HT1080 (cell line): Measurements from ENCODE around the gene TUBB4A. TPM values are rescaled to one million over a fixed set of nuclear protein-coding genes. Genes with fewer than 3 reads are reported as not detected.
"Not testable (repeated sequence)": the region's sequence is repeated elsewhere in the genome, so short reads cannot be mapped to it uniquely, and the experiment has no call there.

Experiments
- DNase-seq: peaks from one replicate; pipeline ENCODE4 v3.0.0-alpha.2; 2015; ENCODE audit warnings: low read depth
- polyA plus RNA-seq, 2 experiments: library from polyadenylated mRNA; depleted of rRNA; stranded (reverse); fragments of >200 nt; gene quantifications; 2 replicates each; pipeline ENCODE4 v1.2.3, GENCODE V29; 2015
- total RNA-seq: library from RNA; depleted of rRNA; stranded (reverse); fragments of >200 nt; shearing (Covaris generic); gene quantifications from 2 replicates; pipeline ENCODE4 v1.2.3, GENCODE V29; 2014; rRNA removed

Gene TUBB4A
- 0.60 and 1.9 TPM in 2 replicates for total RNA-seq
- 0.62 and 1.9 TPM in 2 replicates for polyA plus RNA-seq (2015; cell fraction: cytosol; rRNA removed)
- 0.31 and 1.5 TPM in 2 replicates for polyA plus RNA-seq (2015; cell fraction: nucleus; rRNA removed)

DNA sequence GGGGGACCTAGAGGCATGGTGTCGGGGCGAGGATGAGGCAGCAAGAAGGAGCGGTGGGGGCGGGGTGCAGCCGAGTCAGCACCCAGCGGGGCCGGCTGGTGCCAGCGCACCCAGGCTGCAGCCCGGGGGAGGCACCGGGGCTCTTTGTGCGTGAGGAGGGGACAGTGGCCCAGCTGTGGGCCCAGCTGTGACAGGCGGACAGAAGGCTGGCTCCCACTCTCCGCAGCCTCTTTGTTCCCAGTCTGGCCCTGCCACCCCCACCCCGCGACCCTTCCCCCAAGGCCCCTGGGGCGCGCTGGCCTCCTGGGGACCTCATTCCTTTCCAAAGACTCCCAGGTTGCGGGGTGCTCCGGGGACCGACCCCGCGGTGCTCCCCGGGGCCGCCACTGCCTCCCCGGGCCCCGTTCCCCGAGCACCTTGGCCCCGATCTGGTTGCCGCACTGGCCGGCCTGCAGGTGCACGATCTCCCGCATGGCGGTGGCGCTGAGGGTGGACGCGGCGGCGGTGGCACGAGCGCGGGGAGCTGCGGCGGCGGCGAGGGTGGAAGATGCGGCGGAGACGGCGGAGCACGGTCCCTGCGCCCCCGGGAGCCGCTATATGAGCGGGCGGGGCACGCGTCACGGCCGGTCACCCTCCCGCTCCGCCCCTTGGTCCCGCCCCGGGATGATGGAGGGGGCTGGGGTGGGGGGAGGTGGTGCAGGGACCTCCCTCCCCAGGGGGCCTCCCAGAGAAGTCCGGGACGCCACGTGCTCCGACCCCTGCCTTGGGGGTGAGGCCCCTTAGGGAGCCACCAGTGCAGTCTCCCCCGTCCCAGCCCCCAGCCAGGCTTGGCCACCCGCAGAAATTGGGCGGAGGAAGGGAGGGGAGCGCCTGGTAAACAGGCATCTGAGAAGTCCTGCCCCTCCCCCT lies at the start of gene TUBB4A:
Gene TUBB4A (minus strand): TSS at position 570 of the 909 bp plus-strand sequence. CDS start 97 bp downstream, at position 473.
- DNase-seq, result no peak

DNA sequence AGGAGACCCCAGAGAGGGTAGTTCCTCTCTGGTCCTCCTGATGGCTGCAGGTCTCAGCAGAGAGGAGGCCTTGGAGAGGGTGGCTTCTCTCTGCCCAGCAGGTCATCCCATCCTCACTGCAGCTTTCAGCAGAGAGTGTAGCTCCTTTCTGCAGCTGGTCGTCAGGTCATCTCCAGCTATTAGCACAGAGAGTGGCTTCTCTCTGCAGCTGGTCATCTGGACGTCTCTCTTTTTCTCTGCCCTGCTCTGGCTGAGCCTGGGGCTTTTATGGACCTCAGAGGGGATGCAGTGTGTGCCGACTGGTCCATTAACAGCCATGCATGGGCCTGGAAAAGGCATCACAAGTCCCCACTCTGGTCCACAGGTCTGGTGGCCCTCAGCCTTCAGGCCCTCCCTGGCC lies 49.0 kb upstream of the TUBB4A start:
- DNase-seq, result no peak

DNA sequence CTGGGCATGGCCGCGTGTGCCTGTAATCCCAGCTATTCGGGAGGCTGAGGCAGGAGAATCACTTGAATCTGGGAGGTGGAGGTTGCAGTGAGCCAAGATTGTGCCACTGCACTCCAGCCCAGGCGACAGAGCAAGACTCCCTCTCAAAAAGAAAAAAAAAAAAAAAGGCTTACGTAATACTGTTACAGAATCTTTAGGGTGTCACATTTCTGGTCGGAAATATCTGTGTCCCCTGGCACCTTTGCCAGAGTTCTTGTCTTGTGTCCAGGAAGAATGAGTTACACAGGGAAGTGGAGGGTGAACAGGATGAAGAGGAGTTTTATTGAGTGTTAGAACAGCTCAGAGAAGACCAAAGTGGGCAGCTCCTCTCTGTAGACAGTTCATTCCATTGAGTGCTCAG lies 48.6 kb upstream of the TUBB4A start:
- DNase-seq, result not testable (repeated sequence)

DNA sequence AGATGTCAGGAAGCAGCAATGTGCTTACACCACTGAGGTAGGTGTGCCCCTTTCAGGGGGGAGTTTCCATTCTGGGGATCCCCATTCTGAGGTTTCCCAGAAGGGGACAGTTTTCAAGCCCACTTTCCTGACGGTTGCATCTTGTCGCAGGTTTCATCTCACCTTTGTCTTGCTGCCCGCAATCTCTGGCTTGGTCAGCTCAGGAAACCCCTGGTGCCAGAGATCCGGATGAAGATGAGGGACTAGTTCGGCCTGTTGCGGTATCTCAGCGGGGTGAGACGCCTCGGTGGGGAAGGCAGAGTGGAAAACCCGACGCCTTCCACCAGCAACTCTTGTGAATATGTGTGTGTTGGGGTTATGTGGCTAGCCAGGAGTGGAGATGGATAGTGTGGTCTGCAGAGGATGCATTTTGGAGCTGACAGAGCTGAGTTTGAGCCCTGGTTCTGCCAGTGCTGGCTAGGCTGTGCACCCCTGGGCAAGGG lies 41.8 kb upstream of the TUBB4A start:
- DNase-seq, result no peak

DNA sequence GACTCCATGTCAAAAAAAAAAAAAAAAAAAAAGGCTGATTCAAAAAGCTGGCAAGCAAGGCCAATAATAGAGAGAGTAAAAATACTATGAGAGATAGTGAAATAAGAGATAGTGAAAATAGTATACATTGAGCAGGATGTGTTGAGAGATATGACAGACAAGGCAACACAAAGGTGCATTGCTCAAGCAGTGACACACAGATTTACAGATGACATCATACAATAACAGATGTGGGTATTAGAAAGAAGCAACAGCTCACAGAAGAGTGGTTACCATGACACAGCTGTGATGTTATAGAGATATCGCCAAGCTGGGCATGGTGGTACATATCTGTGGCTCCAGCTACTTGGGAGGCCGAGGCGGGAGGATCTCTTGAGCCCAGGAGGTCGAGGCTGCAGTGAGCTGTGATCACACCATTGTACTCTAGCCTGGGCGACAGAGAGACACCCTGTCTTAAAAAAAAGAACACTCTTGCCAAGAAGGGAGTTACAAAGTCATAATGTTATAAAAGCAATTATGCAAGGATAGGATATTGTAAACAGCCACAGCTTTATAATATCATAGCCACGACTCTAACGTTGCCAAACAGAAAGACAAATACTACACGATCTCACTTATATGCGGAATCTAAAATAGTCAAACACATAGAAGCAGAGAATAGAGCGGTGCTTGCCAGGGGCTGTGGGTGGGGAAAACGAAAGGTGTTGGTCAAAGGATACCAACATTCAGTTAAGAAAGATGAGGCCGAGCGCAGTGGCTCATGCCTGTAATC lies 39.0 kb upstream of the TUBB4A start:
- peak; percentile 19 for DNase-seq

DNA sequence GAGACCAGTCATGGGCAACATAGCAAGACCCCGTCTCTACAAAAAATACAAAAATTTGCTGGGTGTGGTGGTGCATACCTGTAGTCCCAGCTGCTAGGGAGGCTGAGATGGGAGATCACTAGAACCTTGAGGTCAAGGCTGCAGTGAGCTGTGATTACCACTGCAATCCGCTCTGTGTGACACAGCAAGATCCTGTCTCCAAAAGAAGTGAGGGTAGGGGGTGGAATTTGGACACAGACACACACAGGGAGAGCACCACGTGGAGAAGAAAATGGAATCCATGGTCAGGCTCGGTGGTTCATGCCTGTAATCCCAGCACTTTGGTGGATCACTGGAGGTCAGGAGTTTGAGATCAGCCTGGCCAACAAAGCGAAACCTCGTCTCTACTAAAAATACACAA lies 37.4 kb upstream of the TUBB4A start:
- no peak for DNase-seq

DNA sequence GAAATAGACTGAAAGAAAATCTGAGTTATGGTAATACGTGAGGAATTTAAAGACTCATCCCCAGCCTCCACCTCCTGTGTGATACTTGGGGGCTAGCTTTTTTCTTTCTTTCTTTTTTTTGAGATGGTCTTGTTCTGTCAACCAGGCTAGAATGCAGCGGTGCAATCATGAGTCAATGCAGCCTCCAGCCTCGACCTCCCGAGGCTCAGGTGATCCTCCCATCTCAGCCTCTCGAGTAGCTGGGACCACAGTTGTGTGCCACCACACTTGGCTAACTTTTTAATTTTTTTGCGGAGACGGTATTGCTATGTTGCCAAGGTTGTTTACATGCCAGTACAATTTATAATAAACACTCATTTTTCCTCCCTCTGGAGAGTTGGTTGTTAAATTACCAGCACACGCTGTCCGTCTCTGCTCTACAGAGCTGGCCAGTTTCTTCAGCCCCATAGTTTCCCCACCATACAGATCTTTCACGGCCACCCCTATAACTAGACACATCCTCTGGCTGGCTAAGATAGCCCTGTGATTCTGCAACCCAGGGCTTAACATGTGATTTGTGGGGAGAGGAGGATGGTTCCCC lies 33.5 kb upstream of the TUBB4A start:
- no peak for DNase-seq

DNA sequence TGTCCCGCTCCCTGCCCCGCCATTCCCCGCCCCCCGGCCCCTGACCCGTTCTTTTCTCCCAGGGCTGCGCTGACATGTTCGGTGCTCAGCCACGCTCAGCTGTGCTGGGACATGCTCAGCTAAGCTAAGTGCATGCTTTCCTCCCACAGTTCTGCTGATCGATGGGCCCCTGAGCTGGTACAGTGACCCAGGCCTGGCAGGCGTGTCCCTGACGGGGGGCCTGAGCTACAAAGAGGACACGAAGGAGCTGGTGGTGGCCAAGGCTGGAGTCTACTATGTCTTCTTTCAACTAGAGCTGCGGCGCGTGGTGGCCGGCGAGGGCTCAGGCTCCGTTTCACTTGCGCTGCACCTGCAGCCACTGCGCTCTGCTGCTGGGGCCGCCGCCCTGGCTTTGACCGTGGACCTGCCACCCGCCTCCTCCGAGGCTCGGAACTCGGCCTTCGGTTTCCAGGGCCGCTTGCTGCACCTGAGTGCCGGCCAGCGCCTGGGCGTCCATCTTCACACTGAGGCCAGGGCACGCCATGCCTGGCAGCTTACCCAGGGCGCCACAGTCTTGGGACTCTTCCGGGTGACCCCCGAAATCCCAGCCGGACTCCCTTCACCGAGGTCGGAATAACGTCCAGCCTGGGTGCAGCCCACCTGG lies 32.5 kb upstream of the TUBB4A start:
- no peak for DNase-seq

DNA sequence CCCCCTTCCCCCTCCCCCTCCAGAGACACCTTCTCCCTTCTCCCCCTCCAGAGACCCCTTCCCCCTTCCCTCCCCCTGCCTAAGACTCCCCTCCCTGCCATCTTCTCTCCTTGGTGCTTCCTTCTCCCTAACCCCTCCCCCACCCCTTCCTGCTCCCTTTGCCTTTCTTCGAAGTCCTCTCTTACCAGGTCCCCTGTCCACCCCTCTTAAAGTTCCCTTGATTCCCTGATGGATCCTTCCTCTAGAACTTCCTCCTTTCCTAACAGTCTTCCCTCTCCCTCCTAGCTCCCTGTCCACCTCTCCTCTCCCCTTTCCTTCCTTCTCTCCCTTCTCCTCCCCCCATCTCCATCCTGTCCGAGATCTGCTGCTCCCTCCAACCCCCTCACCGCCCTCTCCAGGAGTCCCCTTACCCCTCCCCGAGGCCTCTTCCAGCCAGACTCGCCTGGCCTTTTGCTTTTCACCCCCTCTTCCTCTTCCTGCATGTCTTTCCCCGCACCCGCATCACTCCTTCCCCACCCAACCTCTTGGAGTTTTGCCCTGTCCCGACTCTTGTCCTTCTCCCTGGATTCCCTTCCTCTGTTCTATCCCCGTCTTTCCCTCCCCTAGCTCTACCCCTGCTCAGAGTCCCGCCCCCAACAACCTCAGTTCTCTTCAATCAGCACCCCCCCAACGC lies 31.8 kb upstream of the TUBB4A start:
- DNase-seq, result no peak

DNA sequence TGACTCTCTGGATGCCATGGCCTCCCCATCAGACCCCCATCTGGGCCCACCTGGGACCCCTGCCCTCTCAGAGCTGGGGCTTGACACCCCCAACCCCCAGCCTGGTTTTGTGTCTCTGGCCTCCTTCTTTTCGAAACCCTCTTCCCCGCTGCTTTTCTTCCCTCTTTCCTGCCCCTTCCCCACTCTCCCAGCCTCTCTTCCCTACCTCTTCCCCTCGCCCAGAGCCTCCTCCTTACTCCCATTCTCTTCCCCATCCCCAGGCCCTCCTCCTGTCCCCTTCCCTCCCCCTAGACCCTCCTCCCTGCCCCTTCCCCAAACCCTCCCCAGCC lies 30.9 kb upstream of the TUBB4A start:
- no peak for DNase-seq

DNA sequence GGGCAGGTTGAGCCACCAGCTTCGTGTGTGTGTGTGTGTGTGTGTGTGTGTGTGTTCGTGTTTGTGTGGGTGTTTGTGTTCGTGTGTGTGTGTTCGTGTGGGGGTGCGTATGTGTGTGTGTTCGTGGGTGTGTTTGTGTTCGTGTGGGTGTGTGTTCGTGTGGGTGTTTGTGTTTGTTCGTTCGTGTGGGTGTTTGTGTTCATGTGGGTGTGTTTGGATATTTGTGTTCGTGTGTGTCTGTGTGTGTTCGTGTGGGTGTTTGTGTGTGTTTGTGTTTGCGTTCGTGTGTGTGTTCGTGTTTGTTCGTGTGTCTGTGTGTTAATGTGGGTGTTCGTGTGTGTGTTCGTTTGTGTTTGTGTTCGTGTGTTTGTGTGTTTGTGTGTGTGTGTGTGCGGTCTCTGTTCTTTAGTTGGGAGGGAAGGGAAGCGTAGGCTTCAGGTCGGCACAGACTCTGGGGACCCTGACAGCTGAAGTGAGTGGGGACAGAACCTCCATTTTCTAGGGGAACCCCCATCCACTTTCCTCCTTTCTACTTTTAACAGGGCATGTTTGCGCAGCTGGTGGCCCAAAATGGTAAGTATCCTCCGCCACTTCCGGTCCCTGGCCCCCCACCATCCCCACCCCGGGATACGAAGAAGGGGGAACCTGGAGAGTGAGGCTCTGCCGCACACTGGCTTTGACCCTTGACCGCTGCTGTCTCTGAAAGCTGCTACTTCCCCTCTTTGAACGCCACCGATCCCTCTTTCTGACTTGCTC lies 30.3 kb upstream of the TUBB4A start:
- DNase-seq, result no peak

DNA sequence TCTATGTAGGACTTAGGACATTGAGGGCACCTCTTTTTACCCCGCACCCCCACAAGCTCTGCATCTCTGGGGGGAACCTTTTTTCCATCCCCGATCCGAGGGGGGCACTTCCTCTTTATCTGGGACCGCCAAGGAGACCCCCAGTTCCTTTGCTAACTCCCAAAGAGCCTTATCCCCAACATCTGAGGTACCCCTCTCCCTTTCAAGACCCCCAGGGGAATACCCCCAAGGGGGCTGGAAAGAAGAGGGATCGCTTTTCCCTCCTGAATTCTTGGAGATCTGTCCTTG lies 29.8 kb upstream of the TUBB4A start:
- DNase-seq, result no peak

DNA sequence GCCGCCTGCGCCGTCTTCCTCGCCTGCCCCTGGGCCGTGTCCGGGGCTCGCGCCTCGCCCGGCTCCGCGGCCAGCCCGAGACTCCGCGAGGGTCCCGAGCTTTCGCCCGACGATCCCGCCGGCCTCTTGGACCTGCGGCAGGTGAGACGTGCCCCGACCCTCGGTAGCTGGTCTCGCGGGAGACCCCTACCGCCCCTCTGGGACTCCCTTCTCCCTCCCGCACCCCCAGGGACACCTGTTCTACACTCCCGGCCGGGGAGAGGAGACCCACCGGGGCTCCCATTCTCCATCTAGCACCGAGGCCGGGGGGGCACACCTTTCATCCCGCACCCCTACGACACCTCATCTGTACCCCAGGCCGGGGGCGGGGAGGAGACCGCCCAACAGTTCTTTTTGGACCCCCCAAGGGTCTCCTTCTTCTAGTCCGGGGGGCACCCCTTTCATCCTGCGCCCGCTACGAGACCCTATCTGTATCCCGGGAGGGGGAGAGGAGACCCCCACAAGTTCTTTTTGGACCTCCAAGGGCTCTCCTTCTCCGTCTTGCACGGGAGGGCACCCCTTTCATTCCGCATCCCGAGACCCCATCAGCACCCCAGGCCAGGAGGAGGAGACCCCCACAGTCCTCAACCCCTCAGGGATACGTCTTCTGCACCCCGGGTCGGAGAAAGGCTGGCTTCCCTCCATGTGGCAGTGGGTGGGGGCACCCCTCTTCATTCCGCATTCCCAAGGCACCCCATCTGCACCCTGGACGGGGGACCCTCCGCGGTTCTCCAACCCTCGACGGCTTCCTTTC lies 29.2 kb upstream of the TUBB4A start:
- DNase-seq, result no peak

DNA sequence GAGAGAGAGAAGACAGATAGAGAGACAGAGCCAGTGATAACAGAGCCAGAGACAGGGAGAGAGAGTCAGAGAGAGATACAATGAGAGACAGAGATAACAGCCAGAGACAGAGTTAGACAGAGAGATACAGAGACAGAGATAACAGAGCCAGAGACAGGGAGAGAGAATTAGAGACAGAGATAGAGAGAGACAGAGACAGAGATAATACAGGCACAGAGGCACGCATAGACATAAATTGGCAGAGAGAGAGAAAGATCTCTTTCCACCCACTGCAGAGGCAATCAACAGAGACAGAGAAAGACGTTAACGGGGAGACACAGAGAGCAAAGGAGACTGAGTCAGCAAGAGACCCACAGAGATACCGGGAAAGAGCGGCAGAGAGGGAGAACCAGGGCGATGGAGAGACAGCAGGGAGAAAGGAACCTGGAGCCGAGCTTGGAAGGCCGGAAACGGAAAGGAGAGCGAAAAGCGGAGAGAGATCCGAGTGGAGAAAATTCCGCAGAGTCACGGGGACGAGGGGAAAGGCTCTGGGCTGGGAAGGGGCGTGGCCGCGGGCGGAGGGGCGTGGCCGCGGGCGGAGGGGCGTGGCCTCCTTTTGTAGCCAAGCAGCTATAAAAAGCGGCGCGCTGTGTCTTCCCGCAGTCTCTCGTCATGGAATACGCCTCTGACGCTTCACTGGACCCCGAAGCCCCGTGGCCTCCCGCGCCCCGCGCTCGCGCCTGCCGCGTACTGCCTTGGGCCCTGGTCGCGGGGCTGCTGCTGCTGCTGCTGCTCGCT lies 28.5 kb upstream of the TUBB4A start, which contains the start of gene TNFSF9:
Gene TNFSF9 (plus strand): TSS at position 641 of the 777 bp plus-strand sequence. CDS start 11 bp downstream, at position 652.
- DNase-seq, result peak; percentile 88

DNA sequence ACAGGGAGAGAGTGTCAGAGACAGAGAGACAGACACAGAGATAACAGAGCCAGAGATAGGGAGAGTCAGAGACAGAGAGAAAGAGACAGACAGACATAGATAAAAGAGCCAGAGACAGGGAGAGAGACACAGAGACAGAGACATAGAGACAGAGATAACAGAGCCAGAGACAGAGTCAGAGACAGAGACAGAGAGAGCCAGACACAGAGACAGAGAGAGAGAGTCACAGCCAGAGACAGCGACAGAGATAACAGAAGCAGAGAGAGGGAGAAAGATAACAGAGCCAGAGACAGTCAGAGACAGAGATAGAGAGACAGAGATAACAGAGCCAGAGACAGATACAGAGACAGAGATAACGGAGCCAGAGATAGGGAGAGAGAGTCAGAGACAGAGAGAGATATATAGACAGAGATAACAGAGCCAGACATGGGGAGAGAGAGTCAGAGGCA lies 27.9 kb upstream of the TUBB4A start:
- DNase-seq, result no peak

DNA sequence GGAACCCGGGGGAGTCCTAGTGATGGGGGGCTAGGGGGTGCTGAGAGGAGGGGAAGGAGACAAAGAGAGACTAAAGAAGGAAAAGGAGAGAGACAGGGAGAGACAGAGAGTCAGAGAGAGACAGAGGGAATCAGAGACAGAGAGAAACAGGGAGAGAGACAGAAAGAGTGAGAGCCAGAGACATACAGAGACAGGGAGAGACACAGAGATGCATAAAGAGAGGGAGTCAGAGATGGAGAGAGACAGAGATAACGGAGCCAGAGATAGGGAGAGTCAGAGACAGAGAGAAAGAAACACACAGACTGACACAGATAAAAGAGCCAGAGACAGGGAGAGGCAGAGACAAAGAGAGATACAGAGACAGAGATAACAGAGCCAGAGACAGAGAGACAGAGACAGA lies 27.2 kb upstream of the TUBB4A start:
- DNase-seq, result no peak

DNA sequence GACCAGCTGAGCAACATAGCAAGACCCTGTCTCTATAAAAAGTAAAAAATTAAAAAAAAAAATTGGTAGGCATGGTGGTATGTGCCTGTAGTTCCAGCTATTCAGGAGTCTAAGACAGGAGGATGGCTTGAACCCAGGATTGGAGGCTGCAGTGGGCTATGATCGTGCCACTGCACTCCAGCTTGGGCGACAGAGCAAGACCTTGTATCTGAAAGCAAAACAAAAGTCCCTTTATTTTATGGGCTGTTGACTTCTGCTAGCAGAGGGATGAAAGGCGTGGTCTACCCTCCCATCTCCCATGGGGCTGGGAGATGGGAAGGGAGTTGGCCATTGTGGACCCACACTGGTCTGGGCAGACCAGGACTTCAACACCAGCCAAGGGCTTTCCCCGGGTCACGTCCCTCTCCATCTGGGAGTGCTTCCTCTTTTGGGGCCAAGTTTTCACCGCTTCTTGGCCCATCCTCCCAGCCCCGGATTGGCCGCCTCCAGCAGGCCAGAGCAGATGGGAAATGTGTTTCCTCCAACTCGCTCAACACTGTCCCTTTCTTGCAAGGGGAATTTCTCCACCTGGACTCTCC lies 26.5 kb upstream of the TUBB4A start:
- DNase-seq, result no peak
